Jurkat, Clone E6-1 (cell line): ENCODE measurements around the gene ETV1.

ENCODE experiments used
- DNase-seq: peaks from one replicate; pipeline ENCODE4 v3.0.0-alpha.2; 2011; ENCODE audit warnings: low read depth, low spot score
- H3K4me3 ChIP-seq: 2 replicates; pipeline ENCODE4 v1.5.1; 2011; ENCODE audit warnings: mild to moderate bottlenecking, low read length, control low read depth, moderate library complexity

ETV1 gene

GRCh38 chr7:13988731-13989125, 738 bp downstream of the ETV1 start:
- no peak overlapping the region for H3K4me3 ChIP-seq
- DNase-seq: no peak

- no peak for DNase-seq
- no peak overlapping the region for H3K4me3 ChIP-seq
Observed at GRCh38 chr7:13988065-13988464, 1.4 kb downstream of the ETV1 start.

GRCh38 chr7:13987395-13987794, 2.1 kb downstream of the ETV1 start:
- DNase-seq: no peak
- H3K4me3 ChIP-seq: no peak overlapping the region

GRCh38 chr7:13986208-13986607, 3.3 kb downstream of the ETV1 start:
- no peak overlapping the region for H3K4me3 ChIP-seq
- DNase-seq: no peak

- H3K4me3 ChIP-seq: no peak overlapping the region
- DNase-seq: no peak
Observed at GRCh38 chr7:13984831-13985685, 4.4 kb downstream of the ETV1 start.

GRCh38 chr7:13984061-13984460, 5.4 kb downstream of the ETV1 start:
- H3K4me3 ChIP-seq: no peak overlapping the region
- no peak for DNase-seq

GRCh38 chr7:13982940-13983677, 6.4 kb downstream of the ETV1 start:
- DNase-seq: no peak
- no peak overlapping the region for H3K4me3 ChIP-seq

GRCh38 chr7:13981070-13981469, 8.4 kb downstream of the ETV1 start:
- H3K4me3 ChIP-seq: no peak overlapping the region
- DNase-seq: no peak

GRCh38 chr7:13980474-13980873, 9.0 kb downstream of the ETV1 start:
- DNase-seq: no peak
- no peak overlapping the region for H3K4me3 ChIP-seq

GRCh38 chr7:13979671-13980435, 9.6 kb downstream of the ETV1 start:
- H3K4me3 ChIP-seq: no peak overlapping the region
- DNase-seq: no peak

GRCh38 chr7:13976594-13976993, 12.9 kb downstream of the ETV1 start:
- no peak for DNase-seq
- no peak overlapping the region for H3K4me3 ChIP-seq

- DNase-seq: no peak
- no peak overlapping the region for H3K4me3 ChIP-seq
Observed at GRCh38 chr7:13965077-13965476, 24.4 kb downstream of the ETV1 start.

- H3K4me3 ChIP-seq: no peak overlapping the region
- DNase-seq: no peak
Observed at GRCh38 chr7:13963925-13964324, 25.5 kb downstream of the ETV1 start.

- DNase-seq: no peak
- no peak overlapping the region for H3K4me3 ChIP-seq
Observed at GRCh38 chr7:13955494-13955893, 34.0 kb downstream of the ETV1 start.

GRCh38 chr7:13953368-13953767, 36.1 kb downstream of the ETV1 start:
- no peak for DNase-seq
- H3K4me3 ChIP-seq: no peak overlapping the region

GRCh38 chr7:13952921-13953320, 36.5 kb downstream of the ETV1 start:
- no peak overlapping the region for H3K4me3 ChIP-seq
- DNase-seq: no peak

- no peak for DNase-seq
- H3K4me3 ChIP-seq: no peak overlapping the region
Observed at GRCh38 chr7:13949939-13950338, 39.5 kb downstream of the ETV1 start.

GRCh38 chr7:13949445-13949844, 40.0 kb downstream of the ETV1 start:
- H3K4me3 ChIP-seq: no peak overlapping the region
- DNase-seq: no peak

GRCh38 chr7:13948019-13948801, 41.3 kb downstream of the ETV1 start:
- no peak for DNase-seq

More at GRCh38 chr7:13948019-13948801, 41.3 kb downstream of the ETV1 start:
- no peak overlapping the region for H3K4me3 ChIP-seq
